ENCODE data around the gene PALLD. TPM values are rescaled to one million over a fixed set of nuclear protein-coding genes. Genes with fewer than 3 reads are reported as not detected.

Gene PALLD
- total and polyA plus RNA-seq, 2 of the 8 experiments (the other 6 are each of a cell fraction or from before 2014, with no cell fraction given), result 10.5 to 25.0 TPM

- Histone ChIP-seq H3K9ac (replicated peaks in 1 of 4; ENCODE audit: extremely low read depth in 1 of 4, low read depth in 3 of 4, low read length in 3 of 4) (no peak overlapping the region), H2BK12ac (ENCODE audit: low read depth, low read length) (no peak overlapping the region), H3K23me2 (ENCODE audit: low read depth, low read length) (no peaks in the 10 kb centered on the region), H3K36me3 (ENCODE audit: control insufficient read depth in 2 of 4, insufficient read depth in 4 of 4, low read length in 3 of 4) (no peaks in the 10 kb centered on the region), H4K20me1 (replicated peaks in 1 of 2; ENCODE audit: control insufficient read depth in 1 of 2, insufficient read depth in 2 of 2, low read length in 2 of 2) (no peaks in the 10 kb centered on the region), H3K4ac (replicated peaks; ENCODE audit: insufficient read length, low read depth, low read length) (no peak overlapping the region), H4K91ac (replicated peaks; ENCODE audit: insufficient read length, low read length) (no peak overlapping the region), H2BK15ac (ENCODE audit: low read length) (no peak overlapping the region), H2BK20ac (ENCODE audit: low read length) (no peak overlapping the region), H3K27ac (ENCODE audit: low read depth, low read length) (no peak overlapping the region), H3K79me2 (ENCODE audit: control insufficient read depth in 1 of 2, insufficient read depth in 2 of 2, low read length in 2 of 2) (no peaks in the 10 kb centered on the region), H3K4me3 (ENCODE audit: extremely low read depth in 1 of 4, insufficient read depth in 2 of 4, low read depth in 3 of 4, low read length in 4 of 4) (no peak overlapping the region), H4K8ac (ENCODE audit: extremely low read depth, insufficient read depth, low read length) (no peak overlapping the region), H2BK120ac (replicated peaks; ENCODE audit: low read depth, low read length) (no peak overlapping the region), H3K56ac (replicated peaks; ENCODE audit: insufficient read length, low read depth, low read length) (no peak overlapping the region), H2AK5ac (ENCODE audit: low read depth, low read length) (no peak overlapping the region), H3K79me1 (ENCODE audit: low read depth, low read length) (no peaks in the 10 kb centered on the region; the same call in 1 of the 2 replicates), H3K14ac (ENCODE audit: insufficient read length) (no peak overlapping the region), H2AFZ (ENCODE audit: low read length) (no peak overlapping the region), H4K5ac (ENCODE audit: insufficient read length, low read depth, low read length) (no peak overlapping the region), H3K4me1 (replicated peaks in 1 of 4; ENCODE audit: control insufficient read depth in 3 of 4, insufficient read depth in 4 of 4, low read length in 3 of 4) (peaks cover 6 to 18% (median 11%) of the 10 kb centered on the region in 4 experiments; a peak in 6 of 7 replicates), H3K9me3 (ENCODE audit: insufficient read depth in 2 of 2, low read depth in 1 of 2, low read length in 1 of 2) (no peaks in the 10 kb centered on the region), H3K23ac (ENCODE audit: insufficient read length) (no peak overlapping the region), H3K4me2 (ENCODE audit: insufficient read depth in 1 of 2, low read depth in 2 of 2, low read length in 2 of 2) (no peak overlapping the region), H3K18ac (ENCODE audit: extremely low read depth, low read length) (no peak overlapping the region), H2BK5ac (ENCODE audit: low read depth, low read length) (no peak overlapping the region), H3K27me3 (replicated peaks in 1 of 4; ENCODE audit: control insufficient read depth in 3 of 4, extremely low read depth in 1 of 4, insufficient read depth in 3 of 4, low read length in 3 of 4) (no peaks in the 10 kb centered on the region)
- no peak for DNase-seq (ENCODE audit: low read depth in 1 of 2, low spot score in 2 of 2)
- POLR2A ChIA-PET (ENCODE audit: partially characterized antibody), result interaction anchor here (2.2 to 2.3 kb wide), 2 partner anchors 12 to 20 kb away, joined by 11 to 14 read pairs; no protein-coding TSS in a partner anchor
- 82% methylated on average over 3 of the region's 3 CpGs; no CpG with 5 or more reads in 1 of the 2 experiments for WGBS, 2 experiments (ENCODE audit: extremely low coverage in 1 of 2, insufficient coverage in 1 of 2, insufficient read length in 1 of 2, insufficient replicate concordance in 2 of 2, low coverage in 1 of 2, low lambda C conversion rate in 2 of 2, missing lambda C conversion rate in 1 of 2)
- no peak for FAIRE-seq
- TF ChIP-seq RNF2 (IDR thresholded peaks at IDR 0.05; ENCODE audit: borderline replicate concordance, low read depth, low read length, missing control alignments, poor library complexity, severe bottlenecking) (no peak), CBX5 (IDR thresholded peaks at IDR 0.05; ENCODE audit: low read depth, low read length) (no peak), SIRT6 (IDR thresholded peaks at IDR 0.05; ENCODE audit: low read length) (no peak), CTBP2 (IDR thresholded peaks at IDR 0.05; ENCODE audit: borderline replicate concordance, insufficient read depth, insufficient read length, low read length) (no peak), CEBPB (IDR thresholded peaks at IDR 0.05; ENCODE audit: low read depth, low read length) (no peak), BRCA1 (IDR thresholded peaks at IDR 0.05; ENCODE audit: low read depth, low read length) (no peak), TBP (IDR thresholded peaks at IDR 0.05; ENCODE audit: low read depth, low read length) (no peak), NANOG (IDR thresholded peaks at IDR 0.05; ENCODE audit: insufficient read depth, low read depth, low read length, poor library complexity, severe bottlenecking) (no peak), MAX (IDR thresholded peaks at IDR 0.05) (no peak), ZNF274 (IDR thresholded peaks at IDR 0.05; ENCODE audit: borderline replicate concordance, extremely low read depth, low read length) (no peak), CHD2 (IDR thresholded peaks at IDR 0.05; ENCODE audit: low read length) (no peak), CHD1 (IDR thresholded peaks at IDR 0.05; ENCODE audit: low read depth, low read length) (no peak)
- CTCF ChIA-PET (ENCODE audit: partially characterized antibody), result interaction anchor here (0.8 to 1.6 kb wide), 9 partner anchors 8 to 118 kb away, joined by 3 to 5 read pairs (median 4); no protein-coding TSS in a partner anchor
Observed at GRCh38 chr4:168852387-168852786, 355.5 kb downstream of the PALLD start.

Measured in H1 (cell line).